ENCODE results near the gene GDPD1. TPM values are rescaled to one million over a fixed set of nuclear protein-coding genes. Genes with fewer than 3 reads are reported as not detected.

GDPD1 gene
- total RNA-seq (2021): 6.0 to 7.1 TPM (median 6.4 TPM) in 3 replicates
- Bru-seq, nascent RNA: percentile 53 among the genes with signal in this experiment
- long read RNA-seq, experiment 1, partial matches to known transcripts: 1 of 2 reads
- long read RNA-seq, experiment 1, other reads (novel, unspliced or antisense): 1 of 2 reads
- long read RNA-seq, experiment 2, partial matches to known transcripts: 0 of 11 reads
- long read RNA-seq, experiment 2, other reads (novel, unspliced or antisense): 10 of 11 reads
- long read RNA-seq, experiment 3, partial matches to known transcripts: 0 of 2 reads
- long read RNA-seq, experiment 3, other reads (novel, unspliced or antisense): 0 of 2 reads

- Mint-ChIP-seq H3K27ac (peak within 1 kb of the TSS; percentile 90), H3K4me1 (peaks cover 6% of the 10 kb centered on the region; the same call in 1 of the 2 replicates), H3K4me3 (peak within 1 kb of the TSS; percentile 94), H3K36me3 (no peaks in the 10 kb centered on the region), H3K9me3 (no peaks in the 10 kb centered on the region), H3K27me3 (ENCODE audit: low read depth) (peaks cover 3% of the 10 kb centered on the region; the same call in 1 of the 2 replicates)
- ChIA-PET CTCF (interaction anchor here (0.5 to 1.6 kb wide), 15 partner anchors 8 to 464 kb away, joined by 3 to 9 read pairs (median 3); partner anchors contain the start of gene SMG8), POLR2A (interaction anchor here (0.5 to 1.5 kb wide), 5 partner anchors 9 to 858 kb away, joined by 3 to 4 read pairs (median 3); no protein-coding TSS in a partner anchor)
- DNase-seq (ENCODE audit: low spot score) (peak; percentile 97), ATAC-seq (peak; percentile 96)
- TF ChIP-seq, protein P1, sequence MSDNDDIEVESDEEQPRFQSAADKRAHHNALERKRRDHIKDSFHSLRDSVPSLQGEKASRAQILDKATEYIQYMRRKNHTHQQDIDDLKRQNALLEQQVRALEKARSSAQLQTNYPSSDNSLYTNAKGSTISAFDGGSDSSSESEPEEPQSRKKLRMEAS (CRISPR knock-in tag; IDR thresholded peaks at IDR 0.05): peak; percentile 65
- TF ChIP-seq USF1 (CRISPR knock-in tag; IDR thresholded peaks at IDR 0.05): no peak
- TF ChIP-seq RORB (CRISPR knock-in tag; IDR thresholded peaks at IDR 0.05): no peak
- 0 out of 2 replicates have a peak, but pooled peaks have one; percentile 7 for TF ChIP-seq FOXK1 (CRISPR knock-in tag; IDR thresholded peaks at IDR 0.05)
- TF ChIP-seq ZNF232 (CRISPR knock-in tag; IDR thresholded peaks at IDR 0.05): peak; percentile 45; the same call in 1 of the 2 replicates
- peak; percentile 42; the same call in 1 of the 2 replicates for TF ChIP-seq ZNF121 (CRISPR knock-in tag; IDR thresholded peaks at IDR 0.05)
- TF ChIP-seq ZBTB43 (CRISPR knock-in tag; IDR thresholded peaks at IDR 0.05): no peak
- TF ChIP-seq PREB (CRISPR knock-in tag; IDR thresholded peaks at IDR 0.05; ENCODE audit: borderline replicate concordance): 0 out of 2 replicates have a peak, but pooled peaks have one; percentile 30
- TF ChIP-seq, protein P2, sequence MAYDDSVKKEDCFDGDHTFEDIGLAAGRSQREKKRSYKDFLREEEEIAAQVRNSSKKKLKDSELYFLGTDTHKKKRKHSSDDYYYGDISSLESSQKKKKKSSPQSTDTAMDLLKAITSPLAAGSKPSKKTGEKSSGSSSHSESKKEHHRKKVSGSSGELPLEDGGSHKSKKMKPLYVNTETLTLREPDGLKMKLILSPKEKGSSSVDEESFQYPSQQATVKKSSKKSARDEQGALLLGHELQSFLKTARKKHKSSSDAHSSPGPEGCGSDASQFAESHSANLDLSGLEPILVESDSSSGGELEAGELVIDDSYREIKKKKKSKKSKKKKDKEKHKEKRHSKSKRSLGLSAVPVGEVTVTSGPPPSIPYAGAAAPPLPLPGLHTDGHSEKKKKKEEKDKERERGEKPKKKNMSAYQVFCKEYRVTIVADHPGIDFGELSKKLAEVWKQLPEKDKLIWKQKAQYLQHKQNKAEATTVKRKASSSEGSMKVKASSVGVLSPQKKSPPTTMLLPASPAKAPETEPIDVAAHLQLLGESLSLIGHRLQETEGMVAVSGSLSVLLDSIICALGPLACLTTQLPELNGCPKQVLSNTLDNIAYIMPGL (CRISPR knock-in tag; IDR thresholded peaks at IDR 0.05): peak; percentile 71
- TF ChIP-seq MXD4 (CRISPR knock-in tag; IDR thresholded peaks at IDR 0.05; ENCODE audit: borderline replicate concordance): no peak
- no peak for TF ChIP-seq NFYB (CRISPR knock-in tag; conservative IDR thresholded peaks at IDR 0.05; ENCODE audit: low read depth)
- peak; percentile 40 for TF ChIP-seq CTCF (IDR thresholded peaks at IDR 0.05)
- TF ChIP-seq GABPB1 (CRISPR knock-in tag; IDR thresholded peaks at IDR 0.05): peak; percentile 73
- TF ChIP-seq NR1H2 (CRISPR knock-in tag; IDR thresholded peaks at IDR 0.05): no peak
These were observed at the start of gene GDPD1 for GRCh38 chr17:59220328-59221158. Gene GDPD1, plus strand, starts transcription at chr17:59220511. Its CDS starts 99 bp downstream, at chr17:59220610.

DNA sequence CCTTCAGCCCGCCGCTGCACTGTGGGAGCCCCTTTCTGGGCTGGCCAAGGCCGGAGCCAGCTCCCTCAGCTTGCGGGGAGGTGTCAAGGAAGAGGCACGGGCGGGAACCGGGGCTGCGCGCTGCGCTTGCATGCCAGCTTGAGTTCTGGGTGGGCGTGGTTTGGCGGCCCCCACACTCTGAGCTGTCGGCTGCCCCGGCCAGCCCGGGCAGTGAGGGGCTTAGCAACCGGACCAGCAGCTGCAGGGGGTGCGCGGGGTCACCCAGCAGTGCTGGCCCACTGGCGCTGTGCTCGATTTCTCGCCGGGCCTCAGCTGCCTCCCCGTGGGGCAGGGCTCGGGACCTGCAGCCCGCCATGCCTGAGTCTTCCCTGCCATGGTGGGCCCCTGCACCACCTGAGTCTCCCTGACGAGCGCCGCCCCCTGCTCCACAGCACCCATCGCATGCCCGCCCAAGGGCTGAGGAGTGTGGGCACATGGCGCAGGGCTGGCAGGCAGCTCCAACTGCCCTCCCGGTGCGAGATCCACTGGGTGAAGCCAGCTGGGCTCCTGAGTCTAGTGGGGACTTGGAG is 47.8 kb upstream of the GDPD1 start:
- CTCF ChIA-PET: no interaction called here
- POLR2A ChIA-PET: no interaction called here

More for the DNA sequence above, 47.8 kb upstream of the GDPD1 start:
- Mint-ChIP-seq H3K4me3 (no peak overlapping the region), H3K9me3 (peaks cover 13% of the 10 kb centered on the region), H3K27me3 (ENCODE audit: low read depth) (no peaks in the 10 kb centered on the region), H3K36me3 (peaks cover 38% of the 10 kb centered on the region), H3K27ac (no peak overlapping the region), H3K4me1 (no peaks in the 10 kb centered on the region)
- ATAC-seq (no peak), DNase-seq (ENCODE audit: low spot score) (no peak)
- TF ChIP-seq GTF2I (CRISPR knock-in tag; conservative IDR thresholded peaks at IDR 0.05): no peak
- TF ChIP-seq ZNF317 (CRISPR knock-in tag; IDR thresholded peaks at IDR 0.05; ENCODE audit: borderline replicate concordance, low read depth): 0 out of 2 replicates have a peak, but pooled peaks have one; percentile 19

All from WTC11 (cell line).